NK-92 (cell line): Measurements from ENCODE around the gene MTM1.

ENCODE experiments used
- DNase-seq: peaks from one replicate; lab custom pipeline; 2025; ENCODE audit not compliant: unreplicated experiment; lab: John Stamatoyannopoulos, UW

MTM1 gene

GRCh38 chrX:150568320-150569154, at the start of gene MTM1:
TSS of gene MTM1 (plus strand) at chrX:150568621. CDS start at chrX:150592615, 23,994 bp downstream.
- peak; percentile 21 for DNase-seq

GRCh38 chrX:150522494-150522893, 45.9 kb upstream of the MTM1 start:
- no peak for DNase-seq

- no peak for DNase-seq
These were observed 43.1 kb upstream of the MTM1 start for GRCh38 chrX:150525061-150525919.

GRCh38 chrX:150526692-150527091, 41.7 kb upstream of the MTM1 start:
- no peak for DNase-seq

GRCh38 chrX:150527108-150527507, 41.3 kb upstream of the MTM1 start:
- no peak for DNase-seq

GRCh38 chrX:150529587-150529986, 38.8 kb upstream of the MTM1 start:
- DNase-seq, result no peak

- no peak for DNase-seq
These were observed 37.6 kb upstream of the MTM1 start for GRCh38 chrX:150530821-150531220.

- DNase-seq, result no peak
These were observed 37.0 kb upstream of the MTM1 start for GRCh38 chrX:150531467-150531866.

GRCh38 chrX:150533863-150534262, 34.6 kb upstream of the MTM1 start:
- DNase-seq, result no peak

- no peak for DNase-seq
These were observed 31.8 kb upstream of the MTM1 start for GRCh38 chrX:150536455-150537116.

- no peak for DNase-seq
These were observed 30.6 kb upstream of the MTM1 start for GRCh38 chrX:150537851-150538250.

GRCh38 chrX:150540965-150541364, 27.5 kb upstream of the MTM1 start:
- DNase-seq, result no peak

- DNase-seq, result no peak
These were observed 25.6 kb upstream of the MTM1 start for GRCh38 chrX:150542846-150543229.

- DNase-seq, result no peak
These were observed 24.9 kb upstream of the MTM1 start for GRCh38 chrX:150543230-150544155.

GRCh38 chrX:150544222-150544787, 24.1 kb upstream of the MTM1 start:
- DNase-seq, result no peak

- DNase-seq, result no peak
These were observed 23.3 kb upstream of the MTM1 start for GRCh38 chrX:150544835-150545770.

GRCh38 chrX:150546711-150547153, 21.7 kb upstream of the MTM1 start:
- DNase-seq, result no peak

- no peak for DNase-seq
These were observed 20.9 kb upstream of the MTM1 start for GRCh38 chrX:150547375-150548115.
